ENCODE results near the gene RTN4RL1.

RTN4RL1 gene

DNA sequence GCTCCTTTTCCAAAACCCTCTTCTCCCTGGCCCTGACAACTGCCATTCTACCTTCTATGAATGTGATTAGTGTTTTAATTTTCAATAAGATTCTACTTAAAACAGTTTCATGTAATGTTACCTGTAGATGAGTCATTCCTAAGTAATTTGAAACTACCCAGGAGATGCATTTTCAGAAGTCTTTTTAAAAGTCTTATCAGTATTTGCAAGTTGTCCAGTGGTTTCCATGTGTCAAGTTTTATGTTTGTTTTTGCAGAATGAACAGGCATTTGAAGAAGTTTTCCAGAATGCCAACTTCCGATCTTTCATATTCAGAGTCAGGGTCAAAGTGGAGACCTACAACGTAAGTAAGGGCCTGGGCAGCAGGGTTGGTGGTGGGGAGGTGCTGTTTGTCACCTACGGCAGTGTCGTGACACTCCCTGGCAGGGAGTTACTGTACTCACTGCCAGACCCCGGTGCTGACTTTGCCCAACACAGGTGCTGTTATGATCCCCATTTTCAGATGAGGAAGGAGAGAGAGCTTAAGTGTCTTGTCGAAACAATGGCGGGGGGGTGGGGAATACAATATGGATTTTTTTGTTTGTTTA lies 130.3 kb downstream of the RTN4RL1 start:
- DNase-seq (ENCODE audit: low read depth, low spot score) = no peak
- no peak overlapping the region for H3K4me3 ChIP-seq (ENCODE audit: low read depth, low read length)
- POLR2A ChIA-PET = no interaction called here
- CTCF ChIA-PET = interaction anchor here (1.1 to 7.3 kb wide), 7 partner anchors 10 to 131 kb away, joined by 3 to 57 read pairs (median 6); no protein-coding TSS in a partner anchor
- TF ChIP-seq CTCF (IDR thresholded peaks at IDR 0.05; ENCODE audit: insufficient read depth, low read length, missing control alignments) = no peak

DNA sequence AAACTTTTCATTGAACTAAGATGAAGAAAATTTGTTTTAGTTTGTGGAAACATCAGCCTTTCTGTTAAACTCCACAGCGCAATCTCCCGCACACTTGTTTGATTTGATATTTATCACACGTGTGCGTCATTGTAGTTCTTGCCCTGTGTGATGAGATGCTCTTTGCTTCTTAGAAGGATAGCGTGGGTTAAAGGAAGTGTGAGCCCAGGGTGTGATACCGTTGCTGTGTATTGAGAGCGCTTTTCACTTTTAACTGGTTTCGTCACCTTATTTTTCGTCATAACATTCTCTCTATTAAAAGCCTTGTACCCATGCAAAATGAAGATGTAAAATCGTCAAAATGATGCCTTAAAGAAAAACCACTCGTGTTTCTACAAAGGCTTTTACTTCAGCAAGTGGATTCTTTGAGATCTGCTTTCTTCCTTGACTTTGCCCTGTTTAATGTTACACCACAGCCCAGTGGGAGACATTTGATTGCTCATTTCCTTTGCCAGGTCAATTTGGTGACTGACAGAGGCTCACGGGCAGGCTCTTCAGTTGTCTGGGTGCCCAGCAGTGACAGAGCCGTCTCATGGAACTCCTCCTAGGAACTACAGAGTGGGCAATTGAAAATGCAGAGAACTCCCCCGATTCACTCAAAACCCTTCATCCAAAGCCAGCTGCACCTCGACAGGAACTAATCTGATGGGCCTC lies 134.2 kb downstream of the RTN4RL1 start:
- DNase-seq (ENCODE audit: low read depth, low spot score) = no peak
- no peak overlapping the region for H3K4me3 ChIP-seq (ENCODE audit: low read depth, low read length)
- TF ChIP-seq CTCF (IDR thresholded peaks at IDR 0.05; ENCODE audit: insufficient read depth, low read length, missing control alignments) = no peak
- ChIA-PET POLR2A (no interaction called here), CTCF (interaction anchor here (1.3 to 7.3 kb wide), 3 partner anchors 9 to 12 kb away, joined by 5 to 57 read pairs (median 7); no protein-coding TSS in a partner anchor)

- TF ChIP-seq CTCF (IDR thresholded peaks at IDR 0.05; ENCODE audit: insufficient read depth, low read length, missing control alignments) = no peak
- ChIA-PET POLR2A (no interaction called here), CTCF (interaction anchor here (0.7 to 2.0 kb wide), 2 partner anchors 20 to 137 kb away, joined by 3 to 5 read pairs; partner anchors contain the start of gene RTN4RL1)
- no peak for DNase-seq (ENCODE audit: low read depth, low spot score)
- H3K4me3 ChIP-seq (ENCODE audit: low read depth, low read length) = no peak overlapping the region
Observed at GRCh38 chr17:1888741-1889140, 136.4 kb downstream of the RTN4RL1 start.

Data from AG04449 (cell line).